H9 (cell line): ENCODE measurements around the gene THTPA. TPM values are rescaled to one million over a fixed set of nuclear protein-coding genes. Genes with fewer than 3 reads are reported as not detected.

Experiments used
- DNase-seq: peaks from one replicate; pipeline ENCODE4 v3.0.0-alpha.2; 2017
- H2AFZ ChIP-seq: one replicate; pipeline ENCODE4 v1.6.1; 2013; ENCODE audit warnings: mild to moderate bottlenecking, low read length, control low read depth, moderate library complexity
- H2AK5ac ChIP-seq: 2 replicates; pipeline ENCODE4 v1.6.1; 2013; ENCODE audit warnings: low read length, control low read depth, mixed read lengths; ENCODE audit not compliant: insufficient read length
- H2BK120ac ChIP-seq: one replicate; pipeline ENCODE4 v1.6.1; 2013; ENCODE audit warnings: low read depth, mild to moderate bottlenecking, low read length, control low read depth, inconsistent platforms; ENCODE audit not compliant: poor library complexity, severe bottlenecking
- H2BK12ac ChIP-seq: 2 replicates; pipeline ENCODE4 v1.6.1; 2013; ENCODE audit warnings: low read length, control low read depth, mixed read lengths, low read depth; ENCODE audit not compliant: insufficient read length
- H2BK15ac ChIP-seq: 2 replicates; pipeline ENCODE4 v1.6.1; 2013; ENCODE audit warnings: low read depth, low read length, control low read depth
- H2BK20ac ChIP-seq: one replicate; pipeline ENCODE4 v1.6.1; 2013; ENCODE audit warnings: low read depth, mild to moderate bottlenecking, low read length, control low read depth, inconsistent platforms; ENCODE audit not compliant: poor library complexity, severe bottlenecking
- H2BK5ac ChIP-seq: 2 replicates; pipeline ENCODE4 v1.6.1; 2013; ENCODE audit warnings: low read length, control low read depth, mixed read lengths; ENCODE audit not compliant: insufficient read length
- H3K14ac ChIP-seq: 2 replicates; pipeline ENCODE4 v1.6.1; 2013; ENCODE audit warnings: low read length, control low read depth; ENCODE audit not compliant: insufficient read depth
- H3K18ac ChIP-seq: 2 replicates; pipeline ENCODE4 v1.6.1; 2013; ENCODE audit warnings: low read depth, mild to moderate bottlenecking, mixed read lengths, low read length, control low read depth; ENCODE audit not compliant: insufficient read length
- H3K23ac ChIP-seq: 2 replicates; pipeline ENCODE4 v1.6.1; 2013; ENCODE audit warnings: low read length, control low read depth, mixed read lengths, low read depth; ENCODE audit not compliant: insufficient read length
- H3K23me2 ChIP-seq: 2 replicates; pipeline ENCODE4 v1.6.1; 2013; ENCODE audit warnings: low read depth, mild to moderate bottlenecking, mixed read lengths, low read length, control low read depth; ENCODE audit not compliant: insufficient read length, poor library complexity, severe bottlenecking
- H3K27ac ChIP-seq: 2 replicates; pipeline ENCODE4 v1.5.1; 2013; ENCODE audit warnings: low read length, control low read depth, mixed read lengths, low read depth; ENCODE audit not compliant: insufficient read length
- H3K27me3 ChIP-seq: 2 replicates; pipeline ENCODE4 v1.6.1; 2013; ENCODE audit warnings: low read length, control low read depth, inconsistent platforms; ENCODE audit not compliant: insufficient read depth
- H3K4ac ChIP-seq: 2 replicates; pipeline ENCODE4 v1.6.1; 2013; ENCODE audit warnings: low read depth, mild to moderate bottlenecking, control low read depth, inconsistent platforms, low read length, moderate library complexity
- H3K4me1 ChIP-seq: 2 replicates; pipeline ENCODE4 v1.6.1; 2013; ENCODE audit warnings: low read length, control low read depth, inconsistent platforms; ENCODE audit not compliant: insufficient read depth
- H3K4me2 ChIP-seq: 2 replicates; pipeline ENCODE4 v1.6.1; 2013; ENCODE audit warnings: low read length, control low read depth, mixed read lengths; ENCODE audit not compliant: insufficient read length, insufficient read depth
- H3K56ac ChIP-seq: 2 replicates; pipeline ENCODE4 v1.6.1; 2013; ENCODE audit warnings: low read depth, mild to moderate bottlenecking, mixed read lengths, low read length, control low read depth; ENCODE audit not compliant: insufficient read length
- H3K79me1 ChIP-seq: 2 replicates; pipeline ENCODE4 v1.6.1; 2013; ENCODE audit warnings: low read depth, mild to moderate bottlenecking, moderate library complexity, low read length, control low read depth, inconsistent platforms; ENCODE audit not compliant: insufficient read depth, poor library complexity, severe bottlenecking
- H3K79me2 ChIP-seq: 2 replicates; pipeline ENCODE4 v1.6.1; 2013; ENCODE audit warnings: low read length, control low read depth, inconsistent platforms; ENCODE audit not compliant: insufficient read depth
- H3K9ac ChIP-seq: 2 replicates; pipeline ENCODE4 v1.6.1; 2013; ENCODE audit warnings: low read length, control low read depth, mixed read lengths; ENCODE audit not compliant: insufficient read length; ENCODE audit errors: extremely low read depth
- H3K9me3 ChIP-seq: one replicate; pipeline ENCODE4 v1.6.1; 2013; ENCODE audit warnings: low read depth, low read length, inconsistent platforms; ENCODE audit not compliant: control insufficient read depth
- H3T11ph ChIP-seq: one replicate; pipeline ENCODE4 v1.6.1; 2013; ENCODE audit warnings: mild to moderate bottlenecking, low read length, control low read depth, inconsistent platforms
- H4K20me1 ChIP-seq: one replicate; pipeline ENCODE4 v1.6.1; 2013; ENCODE audit not compliant: control insufficient read depth, insufficient read length, insufficient read depth
- H4K5ac ChIP-seq: 2 replicates; pipeline ENCODE4 v1.6.1; 2013; ENCODE audit warnings: low read depth, mild to moderate bottlenecking, mixed read lengths, low read length, control low read depth; ENCODE audit not compliant: insufficient read length
- H4K8ac ChIP-seq: replicated peaks from 2 replicates; pipeline ENCODE4 v1.6.1; 2013; ENCODE audit warnings: low read length, control low read depth, mixed read lengths, low read depth; ENCODE audit not compliant: insufficient read length
- H4K91ac ChIP-seq: 2 replicates; pipeline ENCODE4 v1.6.1; 2013; ENCODE audit warnings: low read depth, mild to moderate bottlenecking, moderate library complexity, mixed read lengths, low read length, control low read depth; ENCODE audit not compliant: insufficient read length
- H3K27ac Mint-ChIP-seq, 3 experiments: 2 replicates in 2 of 3; 3 replicates in 1 of 3; pipeline ENCODE4 v1.8.0; 2020 to 2021; ENCODE audit warnings: mixed read lengths in 3 of 3, mild to moderate bottlenecking in 1 of 3, moderate library complexity in 1 of 3
- H3K27me3 Mint-ChIP-seq: 2 replicates; pipeline ENCODE4 v1.8.0; 2021; ENCODE audit warnings: low read depth, mild to moderate bottlenecking, moderate library complexity, mixed read lengths
- H3K36me3 Mint-ChIP-seq, 3 experiments: 2 replicates in 2 of 3; 3 replicates in 1 of 3; pipeline ENCODE4 v1.8.0; 2020 to 2021; ENCODE audit warnings: low read depth in 3 of 3, mixed read lengths in 3 of 3; ENCODE audit not compliant: insufficient read depth in 1 of 3
- H3K4me1 Mint-ChIP-seq, 2 experiments: 2 replicates each; pipeline ENCODE4 v1.8.0; 2020; ENCODE audit warnings: mixed read lengths in 2 of 2
- H3K4me3 Mint-ChIP-seq, 2 experiments: 2 replicates in 1 of 2; 3 replicates in 1 of 2; pipeline ENCODE4 v1.8.0; 2020 to 2021; ENCODE audit warnings: mild to moderate bottlenecking in 2 of 2, mixed read lengths in 2 of 2, moderate library complexity in 1 of 2
- H3K9me3 Mint-ChIP-seq, 2 experiments: 2 replicates in 1 of 2; 3 replicates in 1 of 2; pipeline ENCODE4 v1.8.0; 2020; ENCODE audit warnings: mild to moderate bottlenecking in 2 of 2, mixed read lengths in 2 of 2, moderate library complexity in 1 of 2
- CTCF ChIP-seq: fragments of 200-600 bp; sonication (generic); conservative IDR thresholded peaks from 3 replicates; pipeline ENCODE4 v1.8.0; 2021; ENCODE audit warnings: antibody characterized with exemption, mild to moderate bottlenecking
- WGBS: extraction: QIAGEN DNeasy Blood & Tissue Kit; methylation state at CpG from one replicate; pipeline ENCODE4 v1.1.7; 2013; ENCODE audit warnings: missing lambda C conversion rate, low lambda C conversion rate, mixed read lengths; ENCODE audit not compliant: insufficient read length; ENCODE audit errors: extremely low coverage; 5-methylcytosine and 5-hydroxymethylcytosine counted together
- total RNA-seq: library from RNA; stranded (reverse); gene quantifications from 2 replicates; pipeline ENCODE4 v1.2.1, GENCODE V29; 2021

The THTPA gene
- total RNA-seq, 1 experiment from 2014 or later = 15.6 TPM

GRCh38 chr14:23565626-23566025, 9.6 kb downstream of the THTPA start:
- no peak overlapping the region for H3K56ac ChIP-seq
- H3K27me3 Mint-ChIP-seq = no peaks in the 10 kb centered on the region; the same call in 1 of the 2 replicates
- H3K9me3 Mint-ChIP-seq = no peaks in the 10 kb centered on the region
- H3K4me2 ChIP-seq = no peak overlapping the region
- H4K8ac ChIP-seq = no peak overlapping the region
- no peak overlapping the region for H2BK5ac ChIP-seq
- H3K18ac ChIP-seq = no peak overlapping the region
- H3K9me3 ChIP-seq = no peaks in the 10 kb centered on the region
- H3K14ac ChIP-seq = no peak overlapping the region; the same call in 1 of the 2 replicates
- no peak overlapping the region for H3K27ac Mint-ChIP-seq
- no peak overlapping the region for H2BK120ac ChIP-seq
- H4K91ac ChIP-seq = no peak overlapping the region
- no peak overlapping the region for H3K23ac ChIP-seq
- H2AFZ ChIP-seq = no peak overlapping the region
- no peak overlapping the region for H3K4ac ChIP-seq
- peaks cover 3% of the 10 kb centered on the region for H4K20me1 ChIP-seq
- H3K9ac ChIP-seq = no peak overlapping the region
- no peaks in the 10 kb centered on the region for H3K79me2 ChIP-seq
- peaks cover 13 to 50% (median 45%) of the 10 kb centered on the region in 3 experiments for H3K36me3 Mint-ChIP-seq
- no peaks in the 10 kb centered on the region for H3K79me1 ChIP-seq
- no CpG with 5 or more reads among the region's 11 CpGs for WGBS
- no peak overlapping the region for H3T11ph ChIP-seq
- TF ChIP-seq CTCF = no peak
- H2BK20ac ChIP-seq = no peak overlapping the region
- peak overlapping the region in 1 of 2 experiments; percentile 4; a peak in 1 of 5 replicates for H3K4me3 Mint-ChIP-seq
- H4K5ac ChIP-seq = no peak overlapping the region
- H2BK15ac ChIP-seq = no peak overlapping the region
- H3K27me3 ChIP-seq = no peaks in the 10 kb centered on the region
- no peak for DNase-seq
- peaks cover 3% of the 10 kb centered on the region for H3K23me2 ChIP-seq
- H2AK5ac ChIP-seq = no peak overlapping the region
- peaks cover 29 to 34% of the 10 kb centered on the region in 2 experiments for H3K4me1 Mint-ChIP-seq
- H3K4me1 ChIP-seq = peaks cover 9% of the 10 kb centered on the region
- H2BK12ac ChIP-seq = no peak overlapping the region
- no peak overlapping the region for H3K27ac ChIP-seq
